GM18505 (cell line): ENCODE measurements around the gene ABAT.
A peak's percentile ranks its signal among the peaks of the same experiment; 100 is the strongest.
"Not testable (repeated sequence)": the region's sequence is repeated elsewhere in the genome, so short reads cannot be mapped to it uniquely, and the experiment has no call there.

Experiments
- ATAC-seq: cut with Tn5 transposase; IDR thresholded peaks from one replicate; pipeline ENCODE4 v1.9.1; 2021; ENCODE audit not compliant: unreplicated experiment
- POLR2A ChIP-seq: IDR thresholded peaks from 4 replicates; pipeline ENCODE4 v1.6.1; 2011; ENCODE audit warnings: borderline replicate concordance; ENCODE audit not compliant: insufficient read depth, insufficient read length; ENCODE audit errors: extremely low read depth

The ABAT gene

GRCh38 chr16:8795091-8795490 is 120.7 kb downstream of the ABAT start:
- no peak for ATAC-seq
- no peak for TF ChIP-seq POLR2A

GRCh38 chr16:8795818-8796217 is 121.4 kb downstream of the ABAT start:
- no peak for TF ChIP-seq POLR2A
- ATAC-seq: no peak

- no peak for ATAC-seq
- TF ChIP-seq POLR2A: no peak
Observed at GRCh38 chr16:8796469-8797363, 122.3 kb downstream of the ABAT start.

- peak; percentile 96 for ATAC-seq
- peak; percentile 89 for TF ChIP-seq POLR2A
Observed at GRCh38 chr16:8797364-8798173, 123.2 kb downstream of the ABAT start, which contains the start of the genes PMM2 and TMEM186. Gene PMM2, plus strand, starts transcription at chr16:8797839. Its CDS starts 44 bp downstream, at chr16:8797883. Gene TMEM186, minus strand, starts transcription at chr16:8797639. Its CDS starts 25 bp downstream, at chr16:8797614.

- TF ChIP-seq POLR2A: no peak
- no peak for ATAC-seq
Observed at GRCh38 chr16:8798174-8798527, 123.7 kb downstream of the ABAT start.

GRCh38 chr16:8798535-8799157 is 124.2 kb downstream of the ABAT start:
- no peak for TF ChIP-seq POLR2A
- no peak for ATAC-seq

- TF ChIP-seq POLR2A: no peak
- ATAC-seq: no peak
Observed at GRCh38 chr16:8801701-8802100, 127.3 kb downstream of the ABAT start.

GRCh38 chr16:8803733-8804132 is 129.3 kb downstream of the ABAT start:
- not testable (repeated sequence) for ATAC-seq

- ATAC-seq: no peak
- TF ChIP-seq POLR2A: no peak
Observed at GRCh38 chr16:8804313-8804712, 129.9 kb downstream of the ABAT start.

GRCh38 chr16:8806272-8806983 is 132.0 kb downstream of the ABAT start:
- ATAC-seq: no peak
- no peak for TF ChIP-seq POLR2A

GRCh38 chr16:8807189-8807588 is 132.8 kb downstream of the ABAT start:
- TF ChIP-seq POLR2A: no peak
- ATAC-seq: no peak

- no peak for ATAC-seq
- TF ChIP-seq POLR2A: no peak
Observed at GRCh38 chr16:8808009-8808408, 133.6 kb downstream of the ABAT start.
